H1 (cell line): ENCODE data around the gene ABCD2. TPM values are rescaled to one million over a fixed set of nuclear protein-coding genes. Genes with fewer than 3 reads are reported as not detected.

Experiments
- CTCF ChIA-PET: fragments of 300-600 bp; sonication (Branson Sonifier 250); formaldehyde crosslinking; loops from one replicate; lab custom pipeline; 2021; ENCODE audit not compliant: partially characterized antibody; lab: Charles Lee
- POLR2A ChIA-PET: fragments of 300-600 bp; sonication (Branson Sonifier 250); formaldehyde crosslinking; loops from one replicate; lab custom pipeline; 2021; ENCODE audit warnings: inconsistent platforms; ENCODE audit not compliant: partially characterized antibody; lab: Charles Lee
- DNase-seq, 2 experiments: peaks; one replicate each; pipeline versions ENCODE4 v3.0.0 to v3.0.0-alpha.2; 2010 to 2022; ENCODE audit warnings: low spot score in 2 of 2, low read depth in 1 of 2, mixed read lengths in 1 of 2
- FAIRE-seq: peaks from 2 replicates; lab custom pipeline; 2011; peaks lifted over from hg19 to GRCh38; lab: Jason Lieb, UNC
- H2AFZ ChIP-seq: 2 replicates; pipeline ENCODE4 v1.8.1; 2012; ENCODE audit warnings: low read length, inconsistent platforms
- H2AK5ac ChIP-seq: 2 replicates; pipeline ENCODE4 v1.6.1; 2013; ENCODE audit warnings: low read depth, low read length
- H2BK120ac ChIP-seq: replicated peaks from 2 replicates; pipeline ENCODE3; 2013; ENCODE audit warnings: low read depth, low read length, inconsistent platforms
- H2BK12ac ChIP-seq: 2 replicates; pipeline ENCODE4 v1.6.1; 2013; ENCODE audit warnings: low read depth, low read length
- H2BK15ac ChIP-seq: 2 replicates; pipeline ENCODE4 v1.6.1; 2013; ENCODE audit warnings: low read length
- H2BK20ac ChIP-seq: 2 replicates; pipeline ENCODE4 v1.6.1; 2013; ENCODE audit warnings: low read length
- H2BK5ac ChIP-seq: 2 replicates; pipeline ENCODE4 v1.6.1; 2013; ENCODE audit warnings: low read depth, low read length
- H3K14ac ChIP-seq: 2 replicates; pipeline ENCODE4 v1.6.1; 2013; ENCODE audit warnings: inconsistent platforms; ENCODE audit not compliant: insufficient read length
- H3K18ac ChIP-seq: 2 replicates; pipeline ENCODE4 v1.6.1; 2013; ENCODE audit warnings: low read length; ENCODE audit errors: extremely low read depth
- H3K23ac ChIP-seq: 2 replicates; pipeline ENCODE4 v1.6.1; 2013; ENCODE audit warnings: inconsistent platforms; ENCODE audit not compliant: insufficient read length
- H3K23me2 ChIP-seq: 2 replicates; pipeline ENCODE4 v1.6.1; 2013; ENCODE audit warnings: low read depth, low read length
- H3K27ac ChIP-seq: 2 replicates; pipeline ENCODE4 v1.6.1; 2011; ENCODE audit warnings: low read depth, low read length, inconsistent platforms
- H3K27me3 ChIP-seq, 4 experiments: replicated peaks in 1 of 4; 1 replicate in 1 of 4; 2 replicates in 3 of 4; pipeline versions ENCODE4 v1.6.1 to v1.8.1; 2011 to 2013; ENCODE audit warnings: low read length in 3 of 4, mild to moderate bottlenecking in 3 of 4, inconsistent platforms in 2 of 4, mixed read lengths in 2 of 4, moderate library complexity in 1 of 4; ENCODE audit not compliant: control insufficient read depth in 3 of 4, insufficient read depth in 3 of 4; ENCODE audit errors: extremely low read depth in 1 of 4
- H3K36me3 ChIP-seq, 4 experiments: 2 replicates each; pipeline versions ENCODE4 v1.6.1 to v1.8.1; 2011 to 2013; ENCODE audit warnings: mild to moderate bottlenecking in 4 of 4, low read length in 3 of 4, moderate library complexity in 2 of 4, control low read depth in 1 of 4, inconsistent platforms in 1 of 4; ENCODE audit not compliant: insufficient read depth in 4 of 4, control insufficient read depth in 2 of 4
- H3K4ac ChIP-seq: replicated peaks from 2 replicates; pipeline ENCODE3; 2013; ENCODE audit warnings: low read length, low read depth, mixed read lengths, inconsistent platforms; ENCODE audit not compliant: insufficient read length
- H3K4me1 ChIP-seq, 4 experiments: replicated peaks in 1 of 4; 1 replicate in 1 of 4; 2 replicates in 3 of 4; pipeline versions ENCODE4 v1.6.1 to v1.8.1; 2011 to 2013; ENCODE audit warnings: low read length in 3 of 4, inconsistent platforms in 2 of 4, mixed read lengths in 1 of 4; ENCODE audit not compliant: insufficient read depth in 4 of 4, control insufficient read depth in 3 of 4
- H3K4me2 ChIP-seq, 2 experiments: 2 replicates each; pipeline versions ENCODE4 v1.6.1 to v1.8.1; 2011 to 2013; ENCODE audit warnings: low read depth in 2 of 2, low read length in 2 of 2, control low read depth in 1 of 2, inconsistent platforms in 1 of 2, mild to moderate bottlenecking in 1 of 2; ENCODE audit not compliant: insufficient read depth in 1 of 2
- H3K4me3 ChIP-seq, 4 experiments: fragments of 200-600, 300-600 bp in 1 of 4; sonication (generic), shearing (Covaris generic), sonication (Bioruptor Twin) in 1 of 4; 2 replicates each; pipeline versions ENCODE4 v1.5.1 to v1.8.1; 2011 to 2016; ENCODE audit warnings: low read length in 4 of 4, low read depth in 3 of 4, control low read depth in 2 of 4, inconsistent platforms in 2 of 4, mild to moderate bottlenecking in 2 of 4, mixed read lengths in 1 of 4, moderate library complexity in 1 of 4; ENCODE audit not compliant: insufficient read depth in 2 of 4; ENCODE audit errors: extremely low read depth in 1 of 4
- H3K56ac ChIP-seq: replicated peaks from 2 replicates; pipeline ENCODE3; 2013; ENCODE audit warnings: low read depth, mild to moderate bottlenecking, mixed read lengths, low read length, inconsistent platforms; ENCODE audit not compliant: insufficient read length
- H3K79me1 ChIP-seq: 2 replicates; pipeline ENCODE4 v1.6.1; 2013; ENCODE audit warnings: low read depth, low read length, control low read depth
- H3K79me2 ChIP-seq, 2 experiments: 2 replicates each; pipeline versions ENCODE4 v1.6.1 to v1.8.1; 2012 to 2013; ENCODE audit warnings: low read length in 2 of 2, mild to moderate bottlenecking in 2 of 2, inconsistent platforms in 1 of 2; ENCODE audit not compliant: insufficient read depth in 2 of 2, control insufficient read depth in 1 of 2
- H3K9ac ChIP-seq, 4 experiments: replicated peaks in 1 of 4; 1 replicate in 1 of 4; 2 replicates in 3 of 4; pipeline versions ENCODE4 v1.6.1 to v1.8.1; 2011 to 2013; ENCODE audit warnings: low read depth in 3 of 4, low read length in 3 of 4, control low read depth in 2 of 4, mild to moderate bottlenecking in 2 of 4, moderate library complexity in 2 of 4, inconsistent platforms in 1 of 4; ENCODE audit errors: extremely low read depth in 1 of 4
- H3K9me3 ChIP-seq, 2 experiments: 2 replicates each; pipeline versions ENCODE4 v1.6.1 to v1.8.1; 2012 to 2013; ENCODE audit warnings: mild to moderate bottlenecking in 2 of 2, moderate library complexity in 2 of 2, control low read depth in 1 of 2, inconsistent platforms in 1 of 2, low read depth in 1 of 2, low read length in 1 of 2, mixed read lengths in 1 of 2; ENCODE audit not compliant: insufficient read depth in 2 of 2
- H4K20me1 ChIP-seq, 2 experiments: replicated peaks in 1 of 2; 2 replicates each; pipeline versions ENCODE3 to v1.8.1; 2011 to 2013; ENCODE audit warnings: inconsistent platforms in 2 of 2, low read length in 2 of 2, mild to moderate bottlenecking in 1 of 2; ENCODE audit not compliant: insufficient read depth in 2 of 2, control insufficient read depth in 1 of 2
- H4K5ac ChIP-seq: 2 replicates; pipeline ENCODE4 v1.6.1; 2013; ENCODE audit warnings: low read length, low read depth, mixed read lengths, inconsistent platforms; ENCODE audit not compliant: insufficient read length
- H4K8ac ChIP-seq: 2 replicates; pipeline ENCODE4 v1.8.0; 2013; ENCODE audit warnings: mild to moderate bottlenecking, moderate library complexity, low read length, inconsistent platforms; ENCODE audit not compliant: insufficient read depth; ENCODE audit errors: extremely low read depth
- H4K91ac ChIP-seq: replicated peaks from 2 replicates; pipeline ENCODE3; 2013; ENCODE audit warnings: low read length, mixed read lengths, inconsistent platforms; ENCODE audit not compliant: insufficient read length
- RAD21 ChIP-seq, 2 experiments: IDR thresholded peaks in 1 of 2; conservative IDR thresholded peaks in 1 of 2; 2 replicates each; pipeline ENCODE4 v1.6.1; 2011; ENCODE audit warnings: low read depth in 2 of 2, low read length in 2 of 2, improper control_type of control experiment in 1 of 2, inconsistent platforms in 1 of 2, mild to moderate bottlenecking in 1 of 2, moderate library complexity in 1 of 2
- SAP30 ChIP-seq: fragments of 300-600 bp; sonication (generic); IDR thresholded peaks from 2 replicates; pipeline ENCODE4 v1.7.1; 2012; ENCODE audit warnings: low read length, moderate library complexity, mild to moderate bottlenecking, inconsistent platforms; ENCODE audit not compliant: insufficient read depth, insufficient replicate concordance
- WGBS, 2 experiments: shearing (Covaris generic) in 1 of 2; methylation state at CpG; one replicate each; pipeline versions ENCODE4 v1.1.6 to v1.1.7; 2013 to 2015; ENCODE audit warnings: low lambda C conversion rate in 2 of 2, mixed read lengths in 2 of 2, inconsistent platforms in 1 of 2, low coverage in 1 of 2, missing lambda C conversion rate in 1 of 2; ENCODE audit not compliant: insufficient replicate concordance in 2 of 2, insufficient coverage in 1 of 2, insufficient read length in 1 of 2; ENCODE audit errors: extremely low coverage in 1 of 2, missing lambda C conversion rate in 1 of 2; 5-methylcytosine and 5-hydroxymethylcytosine counted together
- polyA plus RNA-seq, 7 experiments: library from polyadenylated mRNA; depleted of rRNA in 3 of 7; stranded (reverse) in 5 of 7; unstranded in 2 of 7; fragments of >200 nt in 5 of 7; fragments of 200-250 nt in 2 of 7; gene quantifications; 1 replicate in 5 of 7; 2 replicates in 1 of 7; 4 replicates in 1 of 7; pipeline versions ENCODE4 v1.2.1 to v1.2.3, GENCODE V29; 2011 to 2013; ENCODE audit warnings: missing spikeins in 2 of 7, mixed read lengths in 2 of 7
- total RNA-seq: library from RNA; stranded (reverse); fragmentation: NEBNext Ultra II Directional; extraction: Animal tissue kit (Norgen Biotek cat#: 25700); gene quantifications from 2 replicates; pipeline ENCODE4 v1.2.1, GENCODE V29; 2021

ABCD2 gene
- total and polyA plus RNA-seq, 2 of the 8 experiments (the other 6 are each of a cell fraction or from before 2014, with no cell fraction given): not detected

DNA sequence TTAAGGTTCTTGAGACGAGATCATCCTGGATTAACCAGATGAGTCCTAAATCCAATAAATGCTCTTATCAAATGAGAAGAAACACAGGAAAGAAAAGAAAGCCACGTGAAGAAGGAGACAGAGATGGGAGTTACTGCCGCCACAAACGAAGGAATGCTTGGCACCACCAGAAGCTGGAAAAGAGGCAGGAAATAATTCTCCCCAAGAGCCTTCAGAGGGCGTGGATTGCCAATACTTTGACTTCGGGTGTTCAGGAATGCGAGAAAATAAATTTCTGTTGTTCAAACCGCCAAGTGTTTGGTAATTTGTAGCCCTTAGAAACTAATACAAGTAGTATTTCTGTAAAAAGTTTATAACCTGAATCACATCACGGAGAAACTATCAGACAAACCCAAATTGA is 31.3 kb downstream of the ABCD2 start:
- Histone ChIP-seq H3K4me2 (no peak overlapping the region), H2BK15ac (no peak overlapping the region), H2BK120ac (no peak overlapping the region), H2AFZ (no peak overlapping the region), H3K27me3 (peaks cover 0 to 1% (median 0%) of the 10 kb centered on the region in 4 experiments; a peak in 1 of 7 replicates), H3K23me2 (no peaks in the 10 kb centered on the region), H3K4me1 (no peaks in the 10 kb centered on the region), H2BK20ac (no peak overlapping the region), H3K18ac (no peak overlapping the region), H3K56ac (no peak overlapping the region), H2AK5ac (no peak overlapping the region), H4K91ac (no peak overlapping the region), H2BK12ac (no peak overlapping the region), H3K79me1 (no peaks in the 10 kb centered on the region), H4K20me1 (no peaks in the 10 kb centered on the region), H3K27ac (no peak overlapping the region), H3K9ac (no peak overlapping the region), H4K5ac (no peak overlapping the region), H3K23ac (no peak overlapping the region), H3K36me3 (no peaks in the 10 kb centered on the region), H2BK5ac (no peak overlapping the region), H3K4me3 (no peak overlapping the region), H4K8ac (no peak overlapping the region), H3K9me3 (no peaks in the 10 kb centered on the region), H3K4ac (no peak overlapping the region), H3K14ac (no peak overlapping the region), H3K79me2 (no peaks in the 10 kb centered on the region)
- TF ChIP-seq SAP30 (no peak), RAD21 (IDR thresholded peaks at IDR 0.05 in 1 of 2, conservative IDR thresholded peaks at IDR 0.05 in 1 of 2; ENCODE audit: low read depth in 2 of 2, low read length in 2 of 2) (0 out of 4 replicates have a peak, but pooled peaks of 1 of the 2 experiments have one; percentile 2)
- FAIRE-seq: no peak
- ChIA-PET POLR2A (no interaction called here), CTCF (no interaction called here)
- WGBS, 2 experiments: 88% methylated on average over 9 of the region's 9 CpGs; no CpG with 5 or more reads in 1 of the 2 experiments
- no peak for DNase-seq
